ENCODE results near the gene GYS2.

The GYS2 gene

DNA sequence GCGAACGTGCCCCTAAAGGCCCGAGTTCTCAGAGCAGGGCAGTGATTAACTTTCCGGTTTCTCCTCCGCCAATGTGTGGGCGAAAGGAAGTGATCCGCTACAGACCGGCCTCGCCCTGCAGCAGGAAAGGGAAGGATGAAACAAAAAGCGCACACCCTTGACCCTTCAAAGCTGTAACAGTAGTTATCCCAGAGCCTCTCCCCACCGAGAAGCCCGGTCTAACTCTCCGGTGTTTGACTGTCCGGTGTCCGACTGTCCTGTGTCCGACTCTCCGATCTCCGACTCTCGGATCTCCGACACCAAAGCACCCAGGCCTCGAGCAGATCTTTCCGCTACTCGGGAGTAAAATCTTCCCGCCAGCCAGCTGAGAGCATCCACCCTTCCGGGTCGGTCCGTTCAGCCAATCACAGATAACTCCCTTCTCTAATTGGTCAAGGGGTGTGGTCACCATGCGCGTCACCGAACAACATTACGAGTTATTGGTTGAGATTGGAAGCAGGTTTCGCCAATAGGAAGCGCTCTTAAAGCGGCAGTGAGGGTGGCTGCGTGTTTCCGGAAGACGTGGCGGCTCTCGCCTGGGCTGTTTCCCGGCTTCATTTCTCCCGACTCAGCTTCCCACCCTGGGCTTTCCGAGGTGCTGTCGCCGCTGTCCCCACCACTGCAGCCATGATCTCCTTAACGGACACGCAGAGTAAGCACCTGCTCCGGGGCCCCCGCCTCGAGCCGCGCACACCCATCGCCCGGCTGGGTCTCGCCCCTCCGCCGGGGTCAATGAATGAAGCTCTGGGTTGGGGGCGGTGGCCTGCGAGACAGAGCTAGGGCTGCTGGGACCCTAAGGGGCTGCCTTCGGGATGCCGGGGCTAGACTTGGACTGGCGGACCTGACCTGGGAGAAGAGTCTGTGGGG lies 103.1 kb downstream of the GYS2 start, which contains the start of the genes GOLT1B and RECQL:
Gene GOLT1B (plus strand): TSS at position 532 of the 906 bp plus-strand sequence. CDS start 135 bp downstream, at position 667.
Gene RECQL (minus strand): TSS at position 378 of the 906 bp plus-strand sequence. CDS start 2,065 bp downstream, outside the sequence.
- peak within 1 kb of the TSS; percentile 82 for H3K27ac ChIP-seq (replicated peaks)
- TF ChIP-seq GABPA (IDR thresholded peaks at IDR 0.05; ENCODE audit: low read depth) (peak; percentile 67), SPI1 (IDR thresholded peaks at IDR 0.05; ENCODE audit: borderline replicate concordance, low read depth) (peak; percentile 56; the same call in 1 of the 2 replicates), POLR2AphosphoS5 (IDR thresholded peaks at IDR 0.05; ENCODE audit: low read depth) (peak; percentile 64; the same call in 1 of the 2 replicates)
- TF ChIP-seq, protein P1, sequence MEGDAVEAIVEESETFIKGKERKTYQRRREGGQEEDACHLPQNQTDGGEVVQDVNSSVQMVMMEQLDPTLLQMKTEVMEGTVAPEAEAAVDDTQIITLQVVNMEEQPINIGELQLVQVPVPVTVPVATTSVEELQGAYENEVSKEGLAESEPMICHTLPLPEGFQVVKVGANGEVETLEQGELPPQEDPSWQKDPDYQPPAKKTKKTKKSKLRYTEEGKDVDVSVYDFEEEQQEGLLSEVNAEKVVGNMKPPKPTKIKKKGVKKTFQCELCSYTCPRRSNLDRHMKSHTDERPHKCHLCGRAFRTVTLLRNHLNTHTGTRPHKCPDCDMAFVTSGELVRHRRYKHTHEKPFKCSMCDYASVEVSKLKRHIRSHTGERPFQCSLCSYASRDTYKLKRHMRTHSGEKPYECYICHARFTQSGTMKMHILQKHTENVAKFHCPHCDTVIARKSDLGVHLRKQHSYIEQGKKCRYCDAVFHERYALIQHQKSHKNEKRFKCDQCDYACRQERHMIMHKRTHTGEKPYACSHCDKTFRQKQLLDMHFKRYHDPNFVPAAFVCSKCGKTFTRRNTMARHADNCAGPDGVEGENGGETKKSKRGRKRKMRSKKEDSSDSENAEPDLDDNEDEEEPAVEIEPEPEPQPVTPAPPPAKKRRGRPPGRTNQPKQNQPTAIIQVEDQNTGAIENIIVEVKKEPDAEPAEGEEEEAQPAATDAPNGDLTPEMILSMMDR (IDR thresholded peaks at IDR 0.05; ENCODE audit: insufficient read depth, low read length), result no peak
- TF ChIP-seq, protein P2, sequence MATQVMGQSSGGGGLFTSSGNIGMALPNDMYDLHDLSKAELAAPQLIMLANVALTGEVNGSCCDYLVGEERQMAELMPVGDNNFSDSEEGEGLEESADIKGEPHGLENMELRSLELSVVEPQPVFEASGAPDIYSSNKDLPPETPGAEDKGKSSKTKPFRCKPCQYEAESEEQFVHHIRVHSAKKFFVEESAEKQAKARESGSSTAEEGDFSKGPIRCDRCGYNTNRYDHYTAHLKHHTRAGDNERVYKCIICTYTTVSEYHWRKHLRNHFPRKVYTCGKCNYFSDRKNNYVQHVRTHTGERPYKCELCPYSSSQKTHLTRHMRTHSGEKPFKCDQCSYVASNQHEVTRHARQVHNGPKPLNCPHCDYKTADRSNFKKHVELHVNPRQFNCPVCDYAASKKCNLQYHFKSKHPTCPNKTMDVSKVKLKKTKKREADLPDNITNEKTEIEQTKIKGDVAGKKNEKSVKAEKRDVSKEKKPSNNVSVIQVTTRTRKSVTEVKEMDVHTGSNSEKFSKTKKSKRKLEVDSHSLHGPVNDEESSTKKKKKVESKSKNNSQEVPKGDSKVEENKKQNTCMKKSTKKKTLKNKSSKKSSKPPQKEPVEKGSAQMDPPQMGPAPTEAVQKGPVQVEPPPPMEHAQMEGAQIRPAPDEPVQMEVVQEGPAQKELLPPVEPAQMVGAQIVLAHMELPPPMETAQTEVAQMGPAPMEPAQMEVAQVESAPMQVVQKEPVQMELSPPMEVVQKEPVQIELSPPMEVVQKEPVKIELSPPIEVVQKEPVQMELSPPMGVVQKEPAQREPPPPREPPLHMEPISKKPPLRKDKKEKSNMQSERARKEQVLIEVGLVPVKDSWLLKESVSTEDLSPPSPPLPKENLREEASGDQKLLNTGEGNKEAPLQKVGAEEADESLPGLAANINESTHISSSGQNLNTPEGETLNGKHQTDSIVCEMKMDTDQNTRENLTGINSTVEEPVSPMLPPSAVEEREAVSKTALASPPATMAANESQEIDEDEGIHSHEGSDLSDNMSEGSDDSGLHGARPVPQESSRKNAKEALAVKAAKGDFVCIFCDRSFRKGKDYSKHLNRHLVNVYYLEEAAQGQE (IDR thresholded peaks at IDR 0.05; ENCODE audit: insufficient replicate concordance, low read depth), result no peak
- peak; percentile 94 to 97 for DNase-seq (ENCODE audit: low read depth in 1 of 2, low spot score in 1 of 2)
- peak within 1 kb of the TSS; percentile 97 for H3K4me3 ChIP-seq (replicated peaks; ENCODE audit: insufficient read depth, low read length)
- H3K27me3 ChIP-seq (ENCODE audit: insufficient read depth, poor library complexity, severe bottlenecking), result no peaks in the 10 kb centered on the region

DNA sequence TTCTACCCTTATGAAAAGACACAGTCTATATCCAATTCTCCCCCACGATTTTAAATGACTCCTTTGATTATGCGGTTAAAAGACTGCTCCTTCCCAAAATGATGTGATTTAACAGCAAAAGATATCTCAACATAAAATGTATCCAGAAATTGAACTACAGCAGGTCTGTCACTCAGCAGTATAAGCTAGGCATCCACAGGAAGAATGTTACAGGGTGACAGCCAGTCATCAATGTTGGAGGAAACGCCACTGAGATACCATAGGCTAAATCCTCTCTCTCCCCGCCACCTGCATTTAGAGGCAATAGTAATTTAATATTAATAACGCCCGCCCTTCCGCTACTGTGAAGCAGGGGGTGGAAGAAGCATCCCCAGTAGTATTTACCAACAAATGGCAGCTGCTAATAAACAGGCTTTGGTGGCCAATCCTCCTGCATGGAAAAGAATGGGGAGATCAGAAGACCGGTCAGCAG lies 103.8 kb downstream of the GYS2 start:
- DNase-seq (ENCODE audit: low read depth in 1 of 2, low spot score in 1 of 2), result no peak
- TF ChIP-seq SPI1 (IDR thresholded peaks at IDR 0.05; ENCODE audit: borderline replicate concordance, low read depth) (no peak), GABPA (IDR thresholded peaks at IDR 0.05; ENCODE audit: low read depth) (no peak), POLR2AphosphoS5 (IDR thresholded peaks at IDR 0.05; ENCODE audit: low read depth) (no peak)
- TF ChIP-seq, protein P2 (IDR thresholded peaks at IDR 0.05; ENCODE audit: insufficient replicate concordance, low read depth), result no peak
- TF ChIP-seq, protein P1 (IDR thresholded peaks at IDR 0.05; ENCODE audit: insufficient read depth, low read length), result no peak
- Histone ChIP-seq H3K27ac (replicated peaks) (peak overlapping the region; percentile 82), H3K4me3 (replicated peaks; ENCODE audit: insufficient read depth, low read length) (peak overlapping the region; percentile 97), H3K27me3 (ENCODE audit: insufficient read depth, poor library complexity, severe bottlenecking) (no peaks in the 10 kb centered on the region)

DNA sequence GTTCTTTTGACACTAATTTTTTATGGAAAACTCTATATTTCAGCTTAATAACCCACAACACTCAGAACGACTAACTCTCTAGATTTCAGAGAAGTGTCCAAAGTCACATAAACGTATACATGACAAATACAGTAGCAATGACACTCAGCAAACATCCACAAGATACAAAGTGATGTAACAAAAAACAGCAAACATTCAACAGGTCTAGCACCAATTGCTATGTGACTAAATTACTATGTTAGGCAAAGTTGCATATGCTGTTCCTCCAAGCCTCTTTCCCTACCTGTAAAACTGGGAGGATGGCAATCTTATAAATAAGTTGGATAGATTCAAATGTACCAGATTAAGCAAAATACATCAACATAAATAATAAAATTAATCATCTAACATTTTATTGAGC lies 104.9 kb downstream of the GYS2 start:
- H3K27ac ChIP-seq (replicated peaks), result no peak overlapping the region
- no peak for DNase-seq (ENCODE audit: low read depth in 1 of 2, low spot score in 1 of 2)
- no peak overlapping the region for H3K4me3 ChIP-seq (replicated peaks; ENCODE audit: insufficient read depth, low read length)
- TF ChIP-seq, protein P1 (IDR thresholded peaks at IDR 0.05; ENCODE audit: insufficient read depth, low read length), result no peak
- TF ChIP-seq SPI1 (IDR thresholded peaks at IDR 0.05; ENCODE audit: borderline replicate concordance, low read depth) (no peak), GABPA (IDR thresholded peaks at IDR 0.05; ENCODE audit: low read depth) (no peak), POLR2AphosphoS5 (IDR thresholded peaks at IDR 0.05; ENCODE audit: low read depth) (no peak)
- TF ChIP-seq, protein P2 (IDR thresholded peaks at IDR 0.05; ENCODE audit: insufficient replicate concordance, low read depth), result no peak
- no peaks in the 10 kb centered on the region for H3K27me3 ChIP-seq (ENCODE audit: insufficient read depth, poor library complexity, severe bottlenecking)

Measured in HL-60 (cell line).